Measurements from ENCODE around the gene LGALS9. TPM values are rescaled to one million over a fixed set of nuclear protein-coding genes. Genes with fewer than 3 reads are reported as not detected.
A peak's percentile ranks its signal among the peaks of the same experiment; 100 is the strongest.
"Not testable (repeated sequence)": the region's sequence is repeated elsewhere in the genome, so short reads cannot be mapped to it uniquely, and the experiment has no call there.

Gene LGALS9
- polyA plus RNA-seq, 1 experiment, result 3.0 TPM

DNA sequence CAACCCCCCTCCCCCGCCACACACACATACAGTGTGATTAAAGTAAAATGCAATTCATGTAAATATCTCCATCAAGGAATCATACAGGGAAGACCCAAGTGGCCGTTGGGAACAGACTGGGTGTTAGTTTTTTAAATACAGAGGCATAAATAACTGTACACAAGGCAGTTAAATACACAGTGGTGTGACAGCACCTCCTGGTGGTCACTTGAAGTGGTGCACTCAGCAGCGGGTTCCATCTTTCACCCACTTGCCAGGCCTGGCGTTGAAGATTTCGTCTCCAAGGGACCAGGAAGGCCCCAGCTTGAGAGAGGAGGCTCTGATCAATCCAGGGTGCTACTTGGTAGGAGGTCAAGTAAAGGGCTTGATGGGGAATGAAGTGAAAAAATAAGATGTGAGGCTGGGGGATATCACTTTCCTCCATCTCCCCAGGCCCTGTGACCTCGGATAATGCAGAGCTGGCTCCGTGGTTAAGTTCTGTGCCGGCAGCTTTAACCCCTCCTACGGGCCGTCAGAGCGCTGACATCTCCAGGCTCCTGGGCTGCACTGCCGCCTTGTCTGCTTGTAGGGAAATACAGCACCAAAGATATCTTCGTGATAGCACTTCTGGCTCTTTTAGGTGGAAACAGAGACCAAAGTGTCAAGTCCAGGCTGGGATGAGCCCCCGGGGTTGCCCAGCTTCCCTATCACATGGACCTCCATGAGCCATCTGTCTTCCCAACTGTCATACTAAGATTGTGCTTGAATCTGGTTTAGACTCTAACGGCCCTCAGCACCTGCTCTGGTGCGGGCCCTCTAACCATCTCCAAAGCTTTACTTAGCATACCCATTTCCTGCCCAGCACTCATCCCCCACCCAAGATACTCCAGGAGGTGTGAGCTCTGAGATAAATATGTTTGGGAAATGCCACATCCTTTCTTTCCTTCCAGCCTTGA lies 20.7 kb downstream of the LGALS9 start:
- no peak for DNase-seq (ENCODE audit: low read depth, low spot score)
- ChIA-PET CTCF (interaction anchor here (0.6 to 8.7 kb wide), 21 partner anchors 11 to 455 kb away, joined by 3 to 109 read pairs (median 3); no protein-coding TSS in a partner anchor), POLR2A (no interaction called here)
- no peak overlapping the region for H3K4me3 ChIP-seq (ENCODE audit: low read depth, low read length)
- TF ChIP-seq, protein P1, sequence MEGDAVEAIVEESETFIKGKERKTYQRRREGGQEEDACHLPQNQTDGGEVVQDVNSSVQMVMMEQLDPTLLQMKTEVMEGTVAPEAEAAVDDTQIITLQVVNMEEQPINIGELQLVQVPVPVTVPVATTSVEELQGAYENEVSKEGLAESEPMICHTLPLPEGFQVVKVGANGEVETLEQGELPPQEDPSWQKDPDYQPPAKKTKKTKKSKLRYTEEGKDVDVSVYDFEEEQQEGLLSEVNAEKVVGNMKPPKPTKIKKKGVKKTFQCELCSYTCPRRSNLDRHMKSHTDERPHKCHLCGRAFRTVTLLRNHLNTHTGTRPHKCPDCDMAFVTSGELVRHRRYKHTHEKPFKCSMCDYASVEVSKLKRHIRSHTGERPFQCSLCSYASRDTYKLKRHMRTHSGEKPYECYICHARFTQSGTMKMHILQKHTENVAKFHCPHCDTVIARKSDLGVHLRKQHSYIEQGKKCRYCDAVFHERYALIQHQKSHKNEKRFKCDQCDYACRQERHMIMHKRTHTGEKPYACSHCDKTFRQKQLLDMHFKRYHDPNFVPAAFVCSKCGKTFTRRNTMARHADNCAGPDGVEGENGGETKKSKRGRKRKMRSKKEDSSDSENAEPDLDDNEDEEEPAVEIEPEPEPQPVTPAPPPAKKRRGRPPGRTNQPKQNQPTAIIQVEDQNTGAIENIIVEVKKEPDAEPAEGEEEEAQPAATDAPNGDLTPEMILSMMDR (IDR thresholded peaks at IDR 0.05; ENCODE audit: low read depth, low read length), result peak; percentile 68
- H3K27ac ChIP-seq (ENCODE audit: low read depth, low read length), result no peak overlapping the region
- H3K9me3 ChIP-seq (ENCODE audit: control insufficient read depth, insufficient read depth, low read length), result no peaks in the 10 kb centered on the region
- H3K27me3 ChIP-seq (ENCODE audit: control insufficient read depth, insufficient read depth, low read length), result no peaks in the 10 kb centered on the region

DNA sequence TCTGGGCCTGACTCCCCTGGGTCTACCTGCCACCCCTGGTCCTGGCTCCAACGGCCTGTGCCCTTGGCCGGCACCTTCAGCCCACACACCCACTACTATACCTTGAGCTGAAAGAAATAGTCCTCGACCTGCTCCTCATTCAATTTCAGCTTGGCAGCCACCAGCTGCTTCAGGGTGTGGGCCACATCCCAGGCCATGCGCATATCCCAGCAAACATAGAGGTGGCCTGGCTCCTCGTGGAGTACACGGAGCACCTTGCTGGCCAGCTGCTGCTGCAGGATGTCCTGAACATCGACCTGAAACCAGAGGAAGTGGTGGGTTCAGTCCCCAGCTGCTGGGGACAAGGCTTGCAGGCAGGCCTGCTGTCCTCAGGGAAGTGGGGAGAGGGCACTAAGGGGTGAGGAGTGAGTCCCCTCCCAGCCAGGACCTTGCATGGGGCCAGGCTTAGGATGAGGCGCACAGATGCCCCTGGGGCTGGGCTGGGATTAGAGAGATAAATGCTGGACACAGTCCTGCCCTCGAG lies 22.5 kb downstream of the LGALS9 start:
- CTCF ChIA-PET, result interaction anchor here (0.7 to 8.7 kb wide), 8 partner anchors 13 to 417 kb away, joined by 3 to 109 read pairs (median 7); no protein-coding TSS in a partner anchor
- DNase-seq (ENCODE audit: low read depth, low spot score); POLR2A ChIA-PET: not testable (repeated sequence)

DNA sequence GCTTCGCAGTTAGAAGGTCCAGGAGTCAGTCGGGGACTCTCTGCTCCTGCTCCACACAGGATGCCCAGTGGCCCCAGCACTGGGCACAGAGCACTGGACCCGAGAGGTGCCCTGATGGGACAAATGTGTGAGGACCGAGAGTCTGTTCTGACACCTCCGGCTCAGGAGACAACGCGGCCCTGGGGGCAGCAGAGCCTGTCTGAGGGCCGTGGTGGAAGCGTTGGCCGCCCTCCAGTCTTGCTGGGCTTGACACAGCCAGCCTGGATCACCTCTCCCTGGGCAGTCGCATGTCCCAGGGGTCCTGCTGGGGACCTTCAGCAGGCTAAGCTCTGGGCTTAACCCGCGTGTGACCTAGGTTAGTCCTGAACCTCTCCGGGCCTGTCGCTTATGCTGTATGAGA lies 23.1 kb downstream of the LGALS9 start:
- POLR2A ChIA-PET, result no interaction called here
- H3K4me3 ChIP-seq (ENCODE audit: low read depth, low read length), result no peak overlapping the region
- no peaks in the 10 kb centered on the region for H3K27me3 ChIP-seq (ENCODE audit: control insufficient read depth, insufficient read depth, low read length)
- H3K9me3 ChIP-seq (ENCODE audit: control insufficient read depth, insufficient read depth, low read length), result no peaks in the 10 kb centered on the region
- no peak for DNase-seq (ENCODE audit: low read depth, low spot score)
- TF ChIP-seq, protein P1 (IDR thresholded peaks at IDR 0.05; ENCODE audit: low read depth, low read length), result no peak
- CTCF ChIA-PET, result interaction anchor here (0.7 to 8.7 kb wide), 27 partner anchors 8 to 491 kb away, joined by 3 to 109 read pairs (median 3); no protein-coding TSS in a partner anchor
- H3K27ac ChIP-seq (ENCODE audit: low read depth, low read length), result no peak overlapping the region

More for the DNA sequence above, 22.5 kb downstream of the LGALS9 start:
- H3K27ac ChIP-seq (ENCODE audit: low read depth, low read length); H3K4me3 ChIP-seq (ENCODE audit: low read depth, low read length); H3K27me3 ChIP-seq (ENCODE audit: control insufficient read depth, insufficient read depth, low read length); H3K9me3 ChIP-seq (ENCODE audit: control insufficient read depth, insufficient read depth, low read length): not testable (repeated sequence)

DNA sequence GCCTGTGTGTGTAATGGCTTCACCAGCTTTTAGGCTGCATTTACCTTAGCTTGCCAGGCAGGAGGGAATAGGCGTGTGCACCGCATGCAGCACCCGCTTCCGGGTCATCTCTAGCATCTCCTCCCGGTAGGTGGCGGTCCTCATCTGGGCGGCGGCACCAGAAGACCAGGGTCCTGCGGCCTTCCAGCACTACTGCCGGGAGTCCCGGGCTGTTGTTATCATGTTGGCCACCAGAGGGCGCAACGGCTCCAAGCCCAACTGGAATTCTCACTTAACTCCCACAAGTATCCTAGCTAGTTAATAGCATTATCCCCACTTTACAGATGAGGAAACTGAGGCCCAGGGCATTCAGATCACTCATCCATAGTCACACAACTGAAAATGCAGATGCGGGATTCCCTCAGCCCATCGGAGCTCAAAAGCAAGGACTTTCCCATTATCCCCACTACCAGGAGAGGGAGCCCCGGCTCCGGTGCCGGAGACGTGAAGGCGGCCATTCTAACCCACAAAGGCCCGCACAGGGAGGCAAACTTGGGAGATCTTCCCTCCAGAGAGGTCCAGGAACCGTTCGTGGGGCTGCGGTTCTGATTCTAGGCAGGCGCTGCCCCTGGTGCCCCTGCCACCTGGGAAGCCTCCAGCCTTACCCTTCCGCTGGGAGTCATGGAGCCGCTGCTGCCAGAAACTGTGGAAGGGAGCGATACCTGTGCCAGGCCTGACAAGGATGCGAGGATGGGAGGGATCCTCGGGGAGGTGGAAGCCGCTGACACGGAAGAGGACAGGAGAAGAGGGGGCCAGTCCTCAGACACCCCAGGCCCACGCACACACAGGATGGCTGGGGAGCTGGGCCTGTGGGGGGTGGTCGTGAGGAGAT lies 23.9 kb downstream of the LGALS9 start:
- ChIA-PET CTCF (interaction anchor here (0.6 to 8.7 kb wide), 32 partner anchors 8 to 492 kb away, joined by 3 to 109 read pairs (median 3); no protein-coding TSS in a partner anchor), POLR2A (no interaction called here)
- peak; percentile 6 for DNase-seq (ENCODE audit: low read depth, low spot score)
- Histone ChIP-seq H3K27me3 (ENCODE audit: control insufficient read depth, insufficient read depth, low read length) (no peaks in the 10 kb centered on the region), H3K4me3 (ENCODE audit: low read depth, low read length) (no peak overlapping the region), H3K9me3 (ENCODE audit: control insufficient read depth, insufficient read depth, low read length) (no peaks in the 10 kb centered on the region), H3K27ac (ENCODE audit: low read depth, low read length) (no peak overlapping the region)
- TF ChIP-seq, protein P1 (IDR thresholded peaks at IDR 0.05; ENCODE audit: low read depth, low read length), result peak; percentile 76

DNA sequence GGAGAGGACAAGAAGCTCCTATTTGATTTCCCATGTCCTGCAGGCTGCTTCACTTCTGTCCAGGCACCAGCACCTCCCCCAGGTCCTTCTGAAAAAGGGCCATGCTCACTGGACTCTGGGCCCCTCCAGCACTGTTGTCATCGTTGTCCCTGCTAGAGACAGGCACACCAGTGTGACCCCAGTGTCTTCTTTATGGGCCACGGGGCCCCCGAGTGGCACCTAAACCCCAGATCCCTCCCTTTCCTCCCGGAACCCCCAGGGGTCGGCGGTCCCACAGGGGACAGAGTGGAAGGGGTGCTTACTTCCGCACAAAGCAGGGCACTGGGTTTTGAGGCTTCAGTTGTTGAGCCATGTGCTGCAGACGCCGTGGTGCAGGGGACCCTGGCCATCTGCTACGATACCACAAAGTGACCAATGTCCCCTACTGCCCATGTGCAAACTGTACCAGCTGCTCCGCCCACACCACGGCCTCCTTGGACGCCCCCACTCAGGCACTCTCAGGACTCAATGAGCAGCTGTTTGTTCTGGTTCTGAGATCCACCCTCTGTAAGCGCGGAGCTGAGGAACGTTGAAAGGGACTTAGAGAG lies 24.6 kb downstream of the LGALS9 start:
- H3K4me3 ChIP-seq (ENCODE audit: low read depth, low read length); H3K27me3 ChIP-seq (ENCODE audit: control insufficient read depth, insufficient read depth, low read length); H3K9me3 ChIP-seq (ENCODE audit: control insufficient read depth, insufficient read depth, low read length); H3K27ac ChIP-seq (ENCODE audit: low read depth, low read length); POLR2A ChIA-PET; DNase-seq (ENCODE audit: low read depth, low spot score): not testable (repeated sequence)
- CTCF ChIA-PET, result interaction anchor here (1.1 to 8.7 kb wide), 13 partner anchors 10 to 344 kb away, joined by 3 to 109 read pairs (median 4); no protein-coding TSS in a partner anchor

DNA sequence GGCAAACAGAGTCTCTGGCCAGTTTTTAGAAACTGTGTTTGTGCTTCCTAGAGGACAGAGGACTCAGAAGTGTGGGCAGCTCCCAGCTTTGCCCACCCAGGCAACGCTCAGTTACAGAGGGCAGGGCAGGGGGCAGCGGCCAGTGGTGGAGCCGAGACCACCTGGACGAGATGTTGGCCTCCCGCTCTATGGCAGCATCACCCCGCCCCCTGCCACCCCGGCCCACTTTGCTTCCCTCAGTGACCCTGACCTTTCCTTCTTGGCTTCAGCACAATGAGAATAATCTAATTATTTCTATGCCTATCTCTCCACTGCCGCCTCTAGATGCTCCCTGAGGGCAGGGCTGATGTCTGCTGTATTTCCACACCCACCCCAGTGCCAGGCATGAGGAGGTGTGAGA lies 25.6 kb downstream of the LGALS9 start:
- DNase-seq (ENCODE audit: low read depth, low spot score); H3K9me3 ChIP-seq (ENCODE audit: control insufficient read depth, insufficient read depth, low read length); H3K4me3 ChIP-seq (ENCODE audit: low read depth, low read length); POLR2A ChIA-PET; H3K27ac ChIP-seq (ENCODE audit: low read depth, low read length); H3K27me3 ChIP-seq (ENCODE audit: control insufficient read depth, insufficient read depth, low read length): not testable (repeated sequence)
- CTCF ChIA-PET, result interaction anchor here (0.6 to 8.7 kb wide), 2 partner anchors 100 to 463 kb away, joined by 3 to 109 read pairs; no protein-coding TSS in a partner anchor
